K562 (cell line): ENCODE data around the gene OR10A2. TPM values are rescaled to one million over a fixed set of nuclear protein-coding genes. Genes with fewer than 3 reads are reported as not detected.

Experiments used
- ATAC-seq: fragments of 200-7000 bp; cut with Tn5 transposase; 3 replicates; pipeline ENCODE4 v1.9.1; 2020; ENCODE audit warnings: moderate library complexity
- BruUV-seq: library from RNA; stranded (reverse); fragments of 400-500 nt; replicated peaks from 2 replicates; lab custom pipeline; 2021; lab: Mats Ljungman, UMichigan
- CTCF ChIA-PET: fragments of 300-600 bp; formaldehyde crosslinking; extraction: SDS; loops from one replicate; lab custom pipeline; 2021; ENCODE audit warnings: low intra/inter-chr PET ratio; lab: Yijun Ruan, JAX
- POLR2A ChIA-PET: fragments of 300-600, 350-650 bp; sonication (Branson Sonifier 250); formaldehyde crosslinking; extraction: SDS; loops from one replicate; lab custom pipeline; 2021; ENCODE audit warnings: antibody characterized with exemption, inconsistent platforms; lab: Yijun Ruan, JAX
- DNase-seq, 4 experiments: peaks; one replicate each; pipeline versions ENCODE4 v3.0.0 to v3.0.0-alpha.2; 2011 to 2018; ENCODE audit warnings: low spot score in 3 of 4, mixed read lengths in 3 of 4; ENCODE audit errors: extremely low read depth in 1 of 4
- FAIRE-seq: peaks from 2 replicates; lab custom pipeline; 2011; peaks lifted over from hg19 to GRCh38; lab: Jason Lieb, UNC
- H2AFZ ChIP-seq: 2 replicates; pipeline ENCODE4 v1.6.0; 2011; ENCODE audit warnings: low read depth, low read length, control low read depth, inconsistent platforms
- H3K27ac ChIP-seq: fragments of 200-600 bp; 3 replicates; pipeline ENCODE4 v1.8.0; 2011; ENCODE audit warnings: low read depth, mild to moderate bottlenecking, control low read depth, inconsistent platforms, low read length, moderate library complexity, mixed read lengths; ENCODE audit errors: extremely low read depth
- H3K27me3 ChIP-seq, 2 experiments: fragments of 300-600 bp in 1 of 2; 2 replicates in 1 of 2; 3 replicates in 1 of 2; pipeline versions ENCODE4 v1.6.0 to v1.8.0; 2011; ENCODE audit warnings: inconsistent platforms in 2 of 2, low read length in 2 of 2, mild to moderate bottlenecking in 1 of 2, mixed read lengths in 1 of 2, moderate library complexity in 1 of 2; ENCODE audit not compliant: control insufficient read depth in 2 of 2, insufficient read depth in 2 of 2
- H3K36me3 ChIP-seq: fragments of 300-600 bp; 3 replicates; pipeline ENCODE4 v1.8.0; 2011; ENCODE audit warnings: mild to moderate bottlenecking, low read length, inconsistent platforms; ENCODE audit not compliant: control insufficient read depth, insufficient read depth
- H3K4me1 ChIP-seq, 2 experiments: fragments of 200-600 bp in 1 of 2; replicated peaks in 1 of 2; 2 replicates in 1 of 2; 3 replicates in 1 of 2; pipeline versions ENCODE4 v1.5.1 to v1.8.0; 2011; ENCODE audit warnings: inconsistent platforms in 2 of 2, low read length in 2 of 2, mild to moderate bottlenecking in 1 of 2, mixed read lengths in 1 of 2, moderate library complexity in 1 of 2; ENCODE audit not compliant: control insufficient read depth in 2 of 2, insufficient read depth in 2 of 2
- H3K4me2 ChIP-seq: 2 replicates; pipeline ENCODE4 v1.6.1; 2011; ENCODE audit warnings: low read length, control low read depth, inconsistent platforms, mixed read lengths; ENCODE audit not compliant: insufficient read depth
- H3K4me3 ChIP-seq: fragments of 200-600 bp; sonication (generic), shearing (Covaris generic); 2 replicates; pipeline ENCODE4 v1.5.1; 2016; ENCODE audit warnings: control low read depth, inconsistent platforms
- H3K79me2 ChIP-seq: fragments of 200-600 bp; 3 replicates; pipeline ENCODE4 v1.8.0; 2011; ENCODE audit warnings: low read length, inconsistent platforms; ENCODE audit not compliant: control insufficient read depth, insufficient read depth
- H3K9ac ChIP-seq, 2 experiments: 2 replicates each; pipeline versions ENCODE4 v1.6.0 to v1.6.1; 2011; ENCODE audit warnings: low read depth in 2 of 2, low read length in 2 of 2, control low read depth in 1 of 2, inconsistent platforms in 1 of 2, mild to moderate bottlenecking in 1 of 2, mixed read lengths in 1 of 2; ENCODE audit not compliant: insufficient read depth in 1 of 2
- H3K9me1 ChIP-seq: one replicate; pipeline ENCODE4 v1.6.0; 2011; ENCODE audit warnings: inconsistent platforms, mild to moderate bottlenecking, low read length, moderate library complexity; ENCODE audit not compliant: control insufficient read depth, insufficient read depth
- H3K9me3 ChIP-seq: replicated peaks from 2 replicates; pipeline ENCODE4 v1.5.1; 2011; ENCODE audit warnings: low read depth, low read length, inconsistent platforms; ENCODE audit not compliant: control insufficient read depth, insufficient read depth
- H4K20me1 ChIP-seq: replicated peaks from 2 replicates; pipeline ENCODE4 v1.6.1; 2011; ENCODE audit warnings: low read length, inconsistent platforms, mixed read lengths; ENCODE audit not compliant: control insufficient read depth, insufficient read depth
- CHAMP1 ChIP-seq: fragments of 450-650 bp; IDR thresholded peaks from 2 replicates; pipeline ENCODE4 v1.6.1; 2016; ENCODE audit warnings: mild to moderate bottlenecking
- HEY1 ChIP-seq: fragments of 250-450 bp; sonication (Bioruptor Pico); IDR thresholded peaks from 2 replicates; pipeline ENCODE4 v1.5.0; 2020; ENCODE audit warnings: mild to moderate bottlenecking, moderate library complexity, borderline replicate concordance
- LARP7 ChIP-seq: fragments of 450-650 bp; IDR thresholded peaks from 2 replicates; pipeline ENCODE4 v1.6.1; 2016
- MAZ ChIP-seq, 2 experiments: fragments of 450-650 bp in 1 of 2; sonication (generic) in 1 of 2; formaldehyde crosslinking; IDR thresholded peaks in 1 of 2; conservative IDR thresholded peaks in 1 of 2; 2 replicates each; pipeline versions ENCODE4 v1.4.0 to v1.5.0; 2020; ENCODE audit warnings: mild to moderate bottlenecking in 1 of 2, missing genetic modification reagents in 1 of 2
- MEF2D ChIP-seq: conservative IDR thresholded peaks from 2 replicates; pipeline ENCODE4 v1.6.1; 2016; ENCODE audit warnings: low read depth, missing genetic modification characterization, missing compliant biosample characterization
- PHB2 ChIP-seq: fragments of 450-650 bp; IDR thresholded peaks from 2 replicates; pipeline ENCODE4 v1.6.1; 2017; ENCODE audit warnings: low read depth
- ZNF696 ChIP-seq: fragments of 250-450 bp; sonication (Bioruptor Pico); conservative IDR thresholded peaks from 2 replicates; pipeline ENCODE4 v1.4.0; 2020; ENCODE audit warnings: mild to moderate bottlenecking, moderate library complexity
- WGBS: fragments of 100-300 bp; shearing (Covaris generic); methylation state at CpG from one replicate; pipeline ENCODE4 v1.1.6; 2016; ENCODE audit warnings: low coverage, mixed read lengths; ENCODE audit not compliant: insufficient coverage; ENCODE audit errors: missing lambda C conversion rate; 5-methylcytosine and 5-hydroxymethylcytosine counted together
- in situ Hi-C: fragments of 300-500 bp; cut with MboI; formaldehyde crosslinking; loops from 4 replicates; pipeline ENCODE4 v1.15.0; 2018; ENCODE audit warnings: inconsistent platforms, mixed read lengths
- intact Hi-C: fragments of 100-400 bp; cut with micrococcal nuclease; formaldehyde crosslinking; loops from 2 replicates; pipeline ENCODE4 v1.14.2; 2022
- polyA plus RNA-seq, 8 experiments: library from polyadenylated mRNA; depleted of rRNA in 4 of 8; stranded (reverse) in 5 of 8; unstranded in 3 of 8; fragments of >200 nt; fragmentation: Nextera tagmentation in 2 of 8; fragmentation: Illumina TruSeq in 1 of 8; extraction: Ambion mirVana in 2 of 8; extraction: Trizol in 1 of 8; gene quantifications; 2 replicates each; pipeline versions ENCODE4 v1.2.1 to v1.2.3, GENCODE V29; 2011 to 2014; ENCODE audit warnings: inconsistent platforms in 1 of 8, missing spikeins in 1 of 8
- total RNA-seq, 7 experiments: library from RNA; depleted of rRNA in 6 of 7; stranded (reverse); fragments of >200 nt in 6 of 7; fragmentation: Illumina TruSeq in 2 of 7; extraction: Trizol in 2 of 7; gene quantifications; 2 replicates each; pipeline versions ENCODE4 v1.2.1 to v1.2.3, GENCODE V29; 2011 to 2021; ENCODE audit warnings: low replicate concordance in 1 of 7

The OR10A2 gene
- total and polyA plus RNA-seq, 9 of the 15 experiments (the other 6 are each of a cell fraction or from before 2014, with no cell fraction given): 0.10 TPM; not detected in 8

GRCh38 chr11:6889835-6890234 lies 27.0 kb downstream of the OR10A2 start:
- intact Hi-C loops (no loop called here), in situ Hi-C loops (no loop called here)
- ChIA-PET CTCF (no interaction called here), POLR2A (interaction anchor here (1.2 kb wide), 1 partner anchor 9 kb away, joined by 4 read pairs; no protein-coding TSS in a partner anchor)
- H3K27me3 ChIP-seq: no peaks in the 10 kb centered on the region
- H3K9me1 ChIP-seq: no peaks in the 10 kb centered on the region
- WGBS: 0% methylated on average over 1 of the region's 1 CpG
- H3K9ac ChIP-seq: no peak overlapping the region
- H3K4me2 ChIP-seq: no peak overlapping the region
- no peaks in the 10 kb centered on the region for H3K4me1 ChIP-seq
- H4K20me1 ChIP-seq: no peaks in the 10 kb centered on the region
- TF ChIP-seq HEY1 (CRISPR knock-in tag): no peak
- no peak for TF ChIP-seq LARP7
- no peak for TF ChIP-seq PHB2
- no peak for TF ChIP-seq MEF2D (tag)
- TF ChIP-seq ZNF696 (CRISPR knock-in tag): no peak
- TF ChIP-seq CHAMP1: no peak
- TF ChIP-seq MAZ (CRISPR knock-in tag; conservative IDR thresholded peaks at IDR 0.05 in 1 of 2, IDR thresholded peaks at IDR 0.05 in 1 of 2): no peak
- ATAC-seq: no peak
- no TSS peak for BruUV-seq
- H3K36me3 ChIP-seq: no peaks in the 10 kb centered on the region
- DNase-seq: no peak
- no peak overlapping the region for H3K4me3 ChIP-seq
- no peaks in the 10 kb centered on the region for H3K9me3 ChIP-seq
- no peak overlapping the region for H2AFZ ChIP-seq
- no peak for FAIRE-seq
- H3K79me2 ChIP-seq: no peaks in the 10 kb centered on the region
- H3K27ac ChIP-seq: no peak overlapping the region
